SK-N-SH treated with all-trans-retinoic acid at 6 μM for 48 hours (cell line): ENCODE results near the gene EPHA8.

ENCODE experiments used
- ATAC-seq: fragments of 200-7000 bp; cut with Tn5 transposase; 3 replicates; pipeline ENCODE4 v1.9.1; 2020; ENCODE audit warnings: mild to moderate bottlenecking, moderate library complexity
- ARNTL ChIP-seq: fragments of 450-650 bp; formaldehyde crosslinking; IDR thresholded peaks from 2 replicates; pipeline ENCODE4 v1.5.0; 2020; ENCODE audit warnings: low read depth, mild to moderate bottlenecking, moderate library complexity, borderline replicate concordance
- BACH2 ChIP-seq: fragments of 250-450 bp; sonication (Bioruptor Pico); IDR thresholded peaks from 2 replicates; pipeline ENCODE4 v1.9.0; 2021; ENCODE audit warnings: mild to moderate bottlenecking, borderline replicate concordance
- CSDC2 ChIP-seq: fragments of 250-450 bp; sonication (Bioruptor Pico); IDR thresholded peaks from 2 replicates; pipeline ENCODE4 v1.5.0; 2020; ENCODE audit warnings: mild to moderate bottlenecking, moderate library complexity
- CSRNP3 ChIP-seq: fragments of 250-450 bp; sonication (Bioruptor Pico); IDR thresholded peaks from 2 replicates; pipeline ENCODE4 v1.5.1; 2021; ENCODE audit warnings: mild to moderate bottlenecking, moderate library complexity
- ESRRG ChIP-seq: fragments of 250-450 bp; sonication (Bioruptor Pico); IDR thresholded peaks from 2 replicates; pipeline ENCODE4 v1.6.1; 2021; ENCODE audit warnings: mild to moderate bottlenecking
- GLIS3 ChIP-seq: fragments of 250-450 bp; sonication (Bioruptor Pico); IDR thresholded peaks from 2 replicates; pipeline ENCODE4 v1.5.0; 2020; ENCODE audit warnings: mild to moderate bottlenecking, moderate library complexity
- ISL1 ChIP-seq: fragments of 250-450 bp; sonication (Bioruptor Pico); IDR thresholded peaks from 2 replicates; pipeline ENCODE4 v2.1.2; 2022; ENCODE audit warnings: mild to moderate bottlenecking, moderate library complexity
- PATZ1 ChIP-seq: fragments of 250-450 bp; sonication (Bioruptor Pico); IDR thresholded peaks from 2 replicates; pipeline ENCODE4 v1.8.0; 2020; ENCODE audit warnings: mild to moderate bottlenecking, moderate library complexity, borderline replicate concordance
- RARB ChIP-seq: fragments of 250-450 bp; sonication (Bioruptor Pico); IDR thresholded peaks from 2 replicates; pipeline ENCODE4 v1.8.0; 2021; ENCODE audit warnings: mild to moderate bottlenecking, moderate library complexity
- SNAI2 ChIP-seq: fragments of 250-450 bp; sonication (Bioruptor Pico); IDR thresholded peaks from 2 replicates; pipeline ENCODE4 v1.5.0; 2020; ENCODE audit warnings: mild to moderate bottlenecking, moderate library complexity
- TCF4 ChIP-seq: fragments of 250-450 bp; sonication (Bioruptor Pico); IDR thresholded peaks from 2 replicates; pipeline ENCODE4 v1.8.0; 2021; ENCODE audit warnings: mild to moderate bottlenecking, moderate library complexity, borderline replicate concordance
- TOX ChIP-seq: fragments of 250-450 bp; sonication (Bioruptor Pico); IDR thresholded peaks from 2 replicates; pipeline ENCODE4 v1.8.0; 2021; ENCODE audit warnings: mild to moderate bottlenecking, moderate library complexity, borderline replicate concordance
- TSHZ2 ChIP-seq: fragments of 250-450 bp; sonication (Bioruptor Pico); IDR thresholded peaks from 2 replicates; pipeline ENCODE4 v1.5.0; 2020; ENCODE audit warnings: mild to moderate bottlenecking, moderate library complexity
- ZFP3 ChIP-seq: fragments of 250-450 bp; sonication (Bioruptor Pico); IDR thresholded peaks from 2 replicates; pipeline ENCODE4 v1.5.0; 2020; ENCODE audit warnings: mild to moderate bottlenecking, moderate library complexity
- ZNF70 ChIP-seq: fragments of 450-650 bp; formaldehyde crosslinking; IDR thresholded peaks from 2 replicates; pipeline ENCODE4 v1.5.0; 2020; ENCODE audit warnings: mild to moderate bottlenecking, moderate library complexity
- TF ChIP-seq, protein P1 (sequence below): fragments of 250-450 bp; sonication (Bioruptor Pico); IDR thresholded peaks from 2 replicates; pipeline ENCODE4 v1.8.0; 2021; ENCODE audit warnings: low read depth, mild to moderate bottlenecking, moderate library complexity, borderline replicate concordance
- TF ChIP-seq, protein P2 (sequence below): fragments of 250-450 bp; sonication (Bioruptor Pico); IDR thresholded peaks from 2 replicates; pipeline ENCODE4 v1.5.1; 2020; ENCODE audit warnings: low read depth, mild to moderate bottlenecking, moderate library complexity

EPHA8 gene

DNA sequence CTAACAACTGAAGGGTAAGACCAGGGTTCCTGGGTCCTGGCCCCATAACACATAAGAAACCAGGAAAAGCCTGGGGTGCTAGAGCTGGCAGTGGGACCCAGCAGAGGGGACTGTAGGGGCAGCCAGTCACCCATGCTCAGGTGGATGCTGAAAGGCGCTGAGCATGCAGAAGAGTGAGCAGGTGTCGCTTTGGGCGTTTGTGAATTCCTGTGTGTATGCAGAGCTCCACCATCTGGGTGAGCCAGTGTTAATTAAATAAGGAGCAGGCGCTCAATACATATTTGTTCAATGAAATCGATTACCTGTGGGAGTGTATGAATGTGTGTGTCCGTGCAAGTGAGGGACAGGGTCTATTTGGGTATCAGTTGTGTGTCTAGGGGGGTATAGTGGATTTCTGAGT lies 73.6 kb downstream of the EPHA8 start:
- no peak for ATAC-seq

GRCh38 chr1:22637907-22638445 lies 74.7 kb downstream of the EPHA8 start:
- ATAC-seq = no peak

More for the DNA sequence above, 73.6 kb downstream of the EPHA8 start:
- TF ChIP-seq TOX = no peak
- no peak for TF ChIP-seq ARNTL (CRISPR knock-in tag)
- TF ChIP-seq ISL1 (CRISPR knock-in tag) = no peak
- no peak for TF ChIP-seq GLIS3 (CRISPR knock-in tag)

DNA sequence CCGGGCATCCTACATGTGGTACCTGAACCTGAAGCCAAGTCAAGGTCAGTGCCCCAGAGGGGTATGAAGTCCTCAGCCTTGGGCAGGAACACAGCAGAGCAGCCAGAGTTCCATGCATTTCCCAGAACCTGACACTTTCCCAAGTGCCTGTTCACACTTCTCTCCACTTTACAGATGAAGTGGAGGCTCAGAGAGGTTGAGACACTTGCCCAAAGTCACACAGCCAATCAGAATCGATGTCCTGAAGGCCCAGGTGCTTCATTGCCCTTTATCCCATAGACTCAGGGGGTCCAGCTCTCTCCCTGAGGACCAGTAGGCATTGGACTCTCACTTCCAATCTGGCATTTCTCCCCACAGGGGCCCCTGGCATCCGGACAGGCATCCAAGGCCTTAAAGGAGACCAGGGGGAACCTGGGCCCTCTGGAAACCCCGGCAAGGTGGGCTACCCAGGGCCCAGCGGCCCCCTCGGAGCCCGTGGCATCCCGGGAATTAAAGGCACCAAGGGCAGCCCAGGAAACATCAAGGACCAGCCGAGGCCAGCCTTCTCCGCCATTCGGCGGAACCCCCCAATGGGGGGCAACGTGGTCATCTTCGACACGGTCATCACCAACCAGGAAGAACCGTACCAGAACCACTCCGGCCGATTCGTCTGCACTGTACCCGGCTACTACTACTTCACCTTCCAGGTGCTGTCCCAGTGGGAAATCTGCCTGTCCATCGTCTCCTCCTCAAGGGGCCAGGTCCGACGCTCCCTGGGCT lies 75.4 kb downstream of the EPHA8 start:
- no peak for ATAC-seq
- TF ChIP-seq, protein P1, sequence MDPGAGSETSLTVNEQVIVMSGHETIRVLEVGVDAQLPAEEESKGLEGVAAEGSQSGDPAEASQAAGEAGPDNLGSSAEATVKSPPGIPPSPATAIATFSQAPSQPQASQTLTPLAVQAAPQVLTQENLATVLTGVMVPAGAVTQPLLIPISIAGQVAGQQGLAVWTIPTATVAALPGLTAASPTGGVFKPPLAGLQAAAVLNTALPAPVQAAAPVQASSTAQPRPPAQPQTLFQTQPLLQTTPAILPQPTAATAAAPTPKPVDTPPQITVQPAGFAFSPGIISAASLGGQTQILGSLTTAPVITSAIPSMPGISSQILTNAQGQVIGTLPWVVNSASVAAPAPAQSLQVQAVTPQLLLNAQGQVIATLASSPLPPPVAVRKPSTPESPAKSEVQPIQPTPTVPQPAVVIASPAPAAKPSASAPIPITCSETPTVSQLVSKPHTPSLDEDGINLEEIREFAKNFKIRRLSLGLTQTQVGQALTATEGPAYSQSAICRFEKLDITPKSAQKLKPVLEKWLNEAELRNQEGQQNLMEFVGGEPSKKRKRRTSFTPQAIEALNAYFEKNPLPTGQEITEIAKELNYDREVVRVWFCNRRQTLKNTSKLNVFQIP (CRISPR knock-in tag) = no peak
- TF ChIP-seq ZFP3 (CRISPR knock-in tag) = no peak
- no peak for TF ChIP-seq ZNF70
- TF ChIP-seq, protein P2, sequence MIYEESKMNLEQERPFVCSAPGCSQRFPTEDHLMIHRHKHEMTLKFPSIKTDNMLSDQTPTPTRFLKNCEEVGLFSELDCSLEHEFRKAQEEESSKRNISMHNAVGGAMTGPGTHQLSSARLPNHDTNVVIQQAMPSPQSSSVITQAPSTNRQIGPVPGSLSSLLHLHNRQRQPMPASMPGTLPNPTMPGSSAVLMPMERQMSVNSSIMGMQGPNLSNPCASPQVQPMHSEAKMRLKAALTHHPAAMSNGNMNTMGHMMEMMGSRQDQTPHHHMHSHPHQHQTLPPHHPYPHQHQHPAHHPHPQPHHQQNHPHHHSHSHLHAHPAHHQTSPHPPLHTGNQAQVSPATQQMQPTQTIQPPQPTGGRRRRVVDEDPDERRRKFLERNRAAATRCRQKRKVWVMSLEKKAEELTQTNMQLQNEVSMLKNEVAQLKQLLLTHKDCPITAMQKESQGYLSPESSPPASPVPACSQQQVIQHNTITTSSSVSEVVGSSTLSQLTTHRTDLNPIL (CRISPR knock-in tag) = no peak
- TF ChIP-seq, all 23 proteins: peak for 0

More at GRCh38 chr1:22637907-22638445, 74.7 kb downstream of the EPHA8 start:
- no peak for TF ChIP-seq SNAI2 (CRISPR knock-in tag)
- no peak for TF ChIP-seq ZFP3 (CRISPR knock-in tag)
- TF ChIP-seq, all 23 proteins: peak for 0

DNA sequence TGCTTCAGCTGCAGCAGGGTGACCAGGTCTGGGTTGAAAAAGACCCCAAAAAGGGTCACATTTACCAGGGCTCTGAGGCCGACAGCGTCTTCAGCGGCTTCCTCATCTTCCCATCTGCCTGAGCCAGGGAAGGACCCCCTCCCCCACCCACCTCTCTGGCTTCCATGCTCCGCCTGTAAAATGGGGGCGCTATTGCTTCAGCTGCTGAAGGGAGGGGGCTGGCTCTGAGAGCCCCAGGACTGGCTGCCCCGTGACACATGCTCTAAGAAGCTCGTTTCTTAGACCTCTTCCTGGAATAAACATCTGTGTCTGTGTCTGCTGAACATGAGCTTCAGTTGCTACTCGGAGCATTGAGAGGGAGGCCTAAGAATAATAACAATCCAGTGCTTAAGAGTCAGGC lies 76.0 kb downstream of the EPHA8 start:
- TF ChIP-seq, protein P1 (CRISPR knock-in tag) = no peak
- TF ChIP-seq BACH2 (no peak), TSHZ2 (CRISPR knock-in tag) (no peak), TCF4 (CRISPR knock-in tag) (no peak), CSDC2 (CRISPR knock-in tag) (no peak), ISL1 (CRISPR knock-in tag) (no peak), CSRNP3 (CRISPR knock-in tag) (no peak), ESRRG (no peak), RARB (CRISPR knock-in tag) (no peak), GLIS3 (CRISPR knock-in tag) (no peak), PATZ1 (no peak)
- TF ChIP-seq, protein P2 (CRISPR knock-in tag) = no peak
- ATAC-seq = peak; percentile 12; the same call in 1 of the 3 replicates
